ENCODE measurements around the gene XRCC5. TPM values are rescaled to one million over a fixed set of nuclear protein-coding genes. Genes with fewer than 3 reads are reported as not detected.
"Not testable (repeated sequence)": the region's sequence is repeated elsewhere in the genome, so short reads cannot be mapped to it uniquely, and the experiment has no call there.

The XRCC5 gene
- polyA plus RNA-seq, 1 donor from 2014 or later, result 279 TPM

DNA sequence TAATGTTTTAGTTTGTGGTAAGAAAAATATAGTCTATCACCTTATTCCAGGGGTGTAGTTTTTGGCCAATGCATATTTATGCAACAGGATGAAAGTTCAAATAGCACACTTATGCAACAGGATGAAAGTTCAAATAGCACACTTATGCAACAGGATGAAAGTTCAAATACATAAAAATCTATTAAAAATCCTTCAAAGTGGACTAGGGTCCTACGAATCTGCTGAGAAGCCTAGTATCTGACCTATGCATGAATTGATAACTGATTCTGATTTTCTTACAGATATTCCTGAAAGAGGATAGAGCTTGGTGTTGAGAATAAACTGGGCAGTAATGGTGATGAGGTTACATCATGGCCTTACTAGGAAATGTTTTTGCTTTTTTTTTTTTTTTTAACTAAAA is 30.4 kb upstream of the XRCC5 start:
- no peak overlapping the region for H3K27ac ChIP-seq (ENCODE audit: low read length)
- no peak overlapping the region for H3K4me2 ChIP-seq (ENCODE audit: low read length)
- no peaks in the 10 kb centered on the region for H3K36me3 ChIP-seq (ENCODE audit: insufficient read depth, low read length)
- peaks cover 32% of the 10 kb centered on the region for H3K79me2 ChIP-seq (replicated peaks; ENCODE audit: insufficient read depth, low read length)
- TF ChIP-seq POLR2AphosphoS5 (IDR thresholded peaks at IDR 0.05) (no peak), TAF1 (IDR thresholded peaks at IDR 0.05; ENCODE audit: low read depth) (no peak), SMC3 (conservative IDR thresholded peaks at IDR 0.05; ENCODE audit: poor library complexity) (no peak), EZH2 (IDR thresholded peaks at IDR 0.05; ENCODE audit: borderline replicate concordance, insufficient read depth, low read length, poor library complexity, severe bottlenecking) (no peak), EP300 (conservative IDR thresholded peaks at IDR 0.05; ENCODE audit: poor library complexity, severe bottlenecking) (no peak), MXI1 (conservative IDR thresholded peaks at IDR 0.05; ENCODE audit: poor library complexity, severe bottlenecking) (no peak), RAD21 (conservative IDR thresholded peaks at IDR 0.05) (no peak)
- TF ChIP-seq, protein P1, sequence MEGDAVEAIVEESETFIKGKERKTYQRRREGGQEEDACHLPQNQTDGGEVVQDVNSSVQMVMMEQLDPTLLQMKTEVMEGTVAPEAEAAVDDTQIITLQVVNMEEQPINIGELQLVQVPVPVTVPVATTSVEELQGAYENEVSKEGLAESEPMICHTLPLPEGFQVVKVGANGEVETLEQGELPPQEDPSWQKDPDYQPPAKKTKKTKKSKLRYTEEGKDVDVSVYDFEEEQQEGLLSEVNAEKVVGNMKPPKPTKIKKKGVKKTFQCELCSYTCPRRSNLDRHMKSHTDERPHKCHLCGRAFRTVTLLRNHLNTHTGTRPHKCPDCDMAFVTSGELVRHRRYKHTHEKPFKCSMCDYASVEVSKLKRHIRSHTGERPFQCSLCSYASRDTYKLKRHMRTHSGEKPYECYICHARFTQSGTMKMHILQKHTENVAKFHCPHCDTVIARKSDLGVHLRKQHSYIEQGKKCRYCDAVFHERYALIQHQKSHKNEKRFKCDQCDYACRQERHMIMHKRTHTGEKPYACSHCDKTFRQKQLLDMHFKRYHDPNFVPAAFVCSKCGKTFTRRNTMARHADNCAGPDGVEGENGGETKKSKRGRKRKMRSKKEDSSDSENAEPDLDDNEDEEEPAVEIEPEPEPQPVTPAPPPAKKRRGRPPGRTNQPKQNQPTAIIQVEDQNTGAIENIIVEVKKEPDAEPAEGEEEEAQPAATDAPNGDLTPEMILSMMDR (IDR thresholded peaks at IDR 0.05; ENCODE audit: poor library complexity, severe bottlenecking), result no peak
- TF ChIP-seq, protein P2, sequence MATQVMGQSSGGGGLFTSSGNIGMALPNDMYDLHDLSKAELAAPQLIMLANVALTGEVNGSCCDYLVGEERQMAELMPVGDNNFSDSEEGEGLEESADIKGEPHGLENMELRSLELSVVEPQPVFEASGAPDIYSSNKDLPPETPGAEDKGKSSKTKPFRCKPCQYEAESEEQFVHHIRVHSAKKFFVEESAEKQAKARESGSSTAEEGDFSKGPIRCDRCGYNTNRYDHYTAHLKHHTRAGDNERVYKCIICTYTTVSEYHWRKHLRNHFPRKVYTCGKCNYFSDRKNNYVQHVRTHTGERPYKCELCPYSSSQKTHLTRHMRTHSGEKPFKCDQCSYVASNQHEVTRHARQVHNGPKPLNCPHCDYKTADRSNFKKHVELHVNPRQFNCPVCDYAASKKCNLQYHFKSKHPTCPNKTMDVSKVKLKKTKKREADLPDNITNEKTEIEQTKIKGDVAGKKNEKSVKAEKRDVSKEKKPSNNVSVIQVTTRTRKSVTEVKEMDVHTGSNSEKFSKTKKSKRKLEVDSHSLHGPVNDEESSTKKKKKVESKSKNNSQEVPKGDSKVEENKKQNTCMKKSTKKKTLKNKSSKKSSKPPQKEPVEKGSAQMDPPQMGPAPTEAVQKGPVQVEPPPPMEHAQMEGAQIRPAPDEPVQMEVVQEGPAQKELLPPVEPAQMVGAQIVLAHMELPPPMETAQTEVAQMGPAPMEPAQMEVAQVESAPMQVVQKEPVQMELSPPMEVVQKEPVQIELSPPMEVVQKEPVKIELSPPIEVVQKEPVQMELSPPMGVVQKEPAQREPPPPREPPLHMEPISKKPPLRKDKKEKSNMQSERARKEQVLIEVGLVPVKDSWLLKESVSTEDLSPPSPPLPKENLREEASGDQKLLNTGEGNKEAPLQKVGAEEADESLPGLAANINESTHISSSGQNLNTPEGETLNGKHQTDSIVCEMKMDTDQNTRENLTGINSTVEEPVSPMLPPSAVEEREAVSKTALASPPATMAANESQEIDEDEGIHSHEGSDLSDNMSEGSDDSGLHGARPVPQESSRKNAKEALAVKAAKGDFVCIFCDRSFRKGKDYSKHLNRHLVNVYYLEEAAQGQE (IDR thresholded peaks at IDR 0.05; ENCODE audit: borderline replicate concordance), result no peak
- peak overlapping the region; percentile 32 for H3K4me3 ChIP-seq (ENCODE audit: low read length)
- H2AFZ ChIP-seq (ENCODE audit: low read depth, low read length), result no peak overlapping the region
- no peaks in the 10 kb centered on the region for H4K20me1 ChIP-seq (ENCODE audit: insufficient read depth)
- H3K27me3 ChIP-seq (ENCODE audit: insufficient read depth, low read depth, low read length), result no peaks in the 10 kb centered on the region
- H3K9me3 ChIP-seq (ENCODE audit: low read length), result no peaks in the 10 kb centered on the region
- no peaks in the 10 kb centered on the region for H3K9me2 ChIP-seq (ENCODE audit: insufficient read depth, low read length)
- H3F3A ChIP-seq (ENCODE audit: insufficient read depth, low read length, poor library complexity, severe bottlenecking), result peaks cover 8% of the 10 kb centered on the region
- no peak overlapping the region for H3K9ac ChIP-seq (ENCODE audit: low read length)

DNA sequence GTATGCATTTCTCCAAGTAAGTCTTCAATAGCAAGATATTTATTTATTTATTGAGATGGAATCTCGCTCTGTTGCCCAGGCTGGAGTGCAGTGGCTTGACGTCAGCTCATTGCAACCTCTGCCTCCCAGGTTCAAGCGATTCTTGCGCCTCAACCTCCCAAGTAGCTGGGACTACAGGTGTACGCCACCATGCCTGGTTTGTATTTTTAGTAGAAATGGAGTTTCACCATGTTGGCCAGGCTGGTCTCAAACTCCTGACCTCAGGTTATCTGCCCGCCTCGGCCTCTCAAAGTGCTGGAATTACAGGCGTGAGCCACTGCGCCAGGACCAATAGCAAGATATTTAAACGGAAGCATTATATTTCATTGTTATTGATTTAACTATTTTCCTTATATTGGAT is 29.1 kb upstream of the XRCC5 start:
- not testable (repeated sequence) for H3K9me3 ChIP-seq (ENCODE audit: low read length); H3K36me3 ChIP-seq (ENCODE audit: insufficient read depth, low read length)

DNA sequence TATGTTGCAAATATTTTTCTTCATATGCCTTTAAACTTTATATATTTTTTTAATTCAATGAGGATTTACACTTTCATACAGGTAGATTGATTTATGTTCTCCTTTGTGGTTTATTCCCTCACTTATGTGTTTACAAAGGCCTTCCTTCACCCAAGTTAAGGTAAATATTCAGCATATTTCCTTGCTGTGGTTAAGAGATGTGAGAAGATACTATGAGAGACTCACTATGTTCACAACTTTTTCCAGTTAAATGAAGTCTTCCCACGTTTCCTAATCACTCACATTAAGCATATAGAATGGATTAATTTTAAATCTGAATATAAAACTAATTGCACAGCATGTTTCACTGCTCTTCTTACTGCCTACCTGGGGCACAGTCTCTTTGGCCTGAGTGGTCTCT is 28.1 kb upstream of the XRCC5 start:
- no peaks in the 10 kb centered on the region for H3K27me3 ChIP-seq (ENCODE audit: insufficient read depth, low read depth, low read length)
- H3K9ac ChIP-seq (ENCODE audit: low read length), result peak overlapping the region; percentile 98
- peak overlapping the region; percentile 98 for H3K27ac ChIP-seq (ENCODE audit: low read length)
- H3K4me2 ChIP-seq (ENCODE audit: low read length), result peak overlapping the region; percentile 58
- peaks cover 54% of the 10 kb centered on the region for H3K79me2 ChIP-seq (replicated peaks; ENCODE audit: insufficient read depth, low read length)
- H2AFZ ChIP-seq (ENCODE audit: low read depth, low read length), result peak overlapping the region; percentile 73
- no peak for TF ChIP-seq RAD21 (conservative IDR thresholded peaks at IDR 0.05)
- peak overlapping the region; percentile 78 for H3K4me3 ChIP-seq (ENCODE audit: low read length)
- no peaks in the 10 kb centered on the region for H3K36me3 ChIP-seq (ENCODE audit: insufficient read depth, low read length)
- no peaks in the 10 kb centered on the region for H3K9me3 ChIP-seq (ENCODE audit: low read length)
- no peaks in the 10 kb centered on the region for H3K9me2 ChIP-seq (ENCODE audit: insufficient read depth, low read length)
- no peaks in the 10 kb centered on the region for H4K20me1 ChIP-seq (ENCODE audit: insufficient read depth)
- H3F3A ChIP-seq (ENCODE audit: insufficient read depth, low read length, poor library complexity, severe bottlenecking), result peaks cover 16% of the 10 kb centered on the region

More for the DNA sequence above, 29.1 kb upstream of the XRCC5 start:
- peaks cover 44% of the 10 kb centered on the region for H3K79me2 ChIP-seq (replicated peaks; ENCODE audit: insufficient read depth, low read length)
- not testable (repeated sequence) for H3K9me2 ChIP-seq (ENCODE audit: insufficient read depth, low read length); H3K27ac ChIP-seq (ENCODE audit: low read length); H3K9ac ChIP-seq (ENCODE audit: low read length); H2AFZ ChIP-seq (ENCODE audit: low read depth, low read length); H4K20me1 ChIP-seq (ENCODE audit: insufficient read depth); H3K27me3 ChIP-seq (ENCODE audit: insufficient read depth, low read depth, low read length)
- H3K4me3 ChIP-seq (ENCODE audit: low read length), result peak overlapping the region; percentile 78
- H3K4me2 ChIP-seq (ENCODE audit: low read length), result peak overlapping the region; percentile 58
- H3F3A ChIP-seq (ENCODE audit: insufficient read depth, low read length, poor library complexity, severe bottlenecking), result peaks cover 16% of the 10 kb centered on the region

Data from neural cell (in vitro differentiated cells).